HepG2 (cell line): Measurements from ENCODE around the gene ENTHD1. TPM values are rescaled to one million over a fixed set of nuclear protein-coding genes. Genes with fewer than 3 reads are reported as not detected.

Experiments used
- ATAC-seq: fragments of 200-7000 bp; cut with Tn5 transposase; 3 replicates; pipeline ENCODE4 v1.9.1; 2020; ENCODE audit warnings: mild to moderate bottlenecking, moderate library complexity
- BruUV-seq: library from RNA; stranded (reverse); fragments of 400-500 nt; replicated peaks from 2 replicates; lab custom pipeline; 2021; lab: Mats Ljungman, UMichigan
- CTCF ChIA-PET: fragments of 300-600 bp; formaldehyde crosslinking; extraction: SDS; loops from one replicate; lab custom pipeline; 2021; ENCODE audit warnings: low total read pairs, inconsistent platforms, low intra/inter-chr PET ratio; lab: Yijun Ruan, JAX
- POLR2A ChIA-PET: fragments of 350-600 bp; sonication (Branson Sonifier 250); formaldehyde crosslinking; loops from one replicate; lab custom pipeline; 2020; ENCODE audit warnings: antibody characterized with exemption, inconsistent platforms; lab: Yijun Ruan, JAX
- DNase-seq: peaks from one replicate; pipeline ENCODE4 v3.0.0-alpha.2; 2015; ENCODE audit warnings: low spot score
- FAIRE-seq: peaks from 3 replicates; lab custom pipeline; 2011; peaks lifted over from hg19 to GRCh38; lab: Jason Lieb, UNC
- H2AFZ ChIP-seq: one replicate; pipeline ENCODE4 v1.6.1; 2011; ENCODE audit warnings: low read length, inconsistent platforms
- H3K27ac ChIP-seq: fragments of 300-600 bp; 3 replicates; pipeline ENCODE4 v1.8.0; 2011; ENCODE audit warnings: mixed run types, mild to moderate bottlenecking, mixed read lengths, low read length, inconsistent platforms; ENCODE audit not compliant: insufficient read depth; ENCODE audit errors: extremely low read length
- H3K27me3 ChIP-seq, 2 experiments: fragments of 200-600 bp in 1 of 2; 2 replicates in 1 of 2; 3 replicates in 1 of 2; pipeline versions ENCODE4 v1.6.0 to v1.8.0; 2011; ENCODE audit warnings: low read length in 2 of 2, mild to moderate bottlenecking in 2 of 2, moderate library complexity in 2 of 2, inconsistent platforms in 1 of 2; ENCODE audit not compliant: insufficient read depth in 2 of 2, control insufficient read depth in 1 of 2
- H3K36me3 ChIP-seq, 2 experiments: fragments of 200-600 bp in 1 of 2; replicated peaks in 1 of 2; 2 replicates in 1 of 2; 3 replicates in 1 of 2; pipeline versions ENCODE4 v1.5.1 to v1.8.0; 2011; ENCODE audit warnings: low read length in 2 of 2, inconsistent platforms in 1 of 2; ENCODE audit not compliant: insufficient read depth in 2 of 2, control insufficient read depth in 1 of 2
- H3K4me1 ChIP-seq: 2 replicates; pipeline ENCODE4 v1.5.1; 2012; ENCODE audit warnings: low read length, inconsistent platforms; ENCODE audit not compliant: insufficient read depth
- H3K4me2 ChIP-seq: 2 replicates; pipeline ENCODE4 v1.6.0; 2011; ENCODE audit warnings: low read depth, low read length, inconsistent platforms
- H3K4me3 ChIP-seq, 3 experiments: fragments of 200-600 bp in 1 of 3; sonication (generic), shearing (Covaris generic) in 1 of 3; replicated peaks in 1 of 3; 2 replicates each; pipeline ENCODE4 v1.5.1; 2011 to 2016; ENCODE audit warnings: low read length in 3 of 3, inconsistent platforms in 2 of 3, low read depth in 2 of 3, mild to moderate bottlenecking in 2 of 3, control low read depth in 1 of 3, mixed read lengths in 1 of 3; ENCODE audit not compliant: insufficient read depth in 1 of 3
- H3K79me2 ChIP-seq: one replicate; pipeline ENCODE4 v1.6.1; 2011; ENCODE audit warnings: low read length, inconsistent platforms; ENCODE audit not compliant: insufficient read depth
- H3K9ac ChIP-seq: 2 replicates; pipeline ENCODE4 v1.6.0; 2011; ENCODE audit warnings: mild to moderate bottlenecking, low read depth, low read length, inconsistent platforms; ENCODE audit not compliant: insufficient read depth
- H3K9me3 ChIP-seq: 2 replicates; pipeline ENCODE4 v1.5.1; 2012; ENCODE audit warnings: mild to moderate bottlenecking, low read length
- H4K20me1 ChIP-seq: 2 replicates; pipeline ENCODE4 v1.6.0; 2011; ENCODE audit warnings: inconsistent platforms, mild to moderate bottlenecking, low read length, moderate library complexity; ENCODE audit not compliant: insufficient read depth
- EP300 ChIP-seq, 3 experiments: sonication (generic) in 1 of 3; formaldehyde crosslinking in 1 of 3; IDR thresholded peaks; 2 replicates each; pipeline versions ENCODE4 v1.5.1 to v1.6.1; 2011 to 2020; ENCODE audit warnings: low read depth in 2 of 3, low read length in 2 of 3, borderline replicate concordance in 1 of 3, improper control_type of control experiment in 1 of 3, mild to moderate bottlenecking in 1 of 3, missing genetic modification reagents in 1 of 3, moderate library complexity in 1 of 3
- HMGA1 ChIP-seq: sonication (generic); formaldehyde crosslinking; conservative IDR thresholded peaks from 2 replicates; pipeline ENCODE4 v1.4.0; 2020; ENCODE audit warnings: missing genetic modification reagents
- NFYC ChIP-seq: IDR thresholded peaks from 2 replicates; pipeline ENCODE4 v1.6.1; 2016; ENCODE audit warnings: missing genetic modification reagents, missing compliant biosample characterization
- ZEB1 ChIP-seq: IDR thresholded peaks from 2 replicates; pipeline ENCODE4 v1.6.1; 2012; ENCODE audit warnings: mild to moderate bottlenecking, low read depth, inconsistent platforms; ENCODE audit not compliant: insufficient replicate concordance
- WGBS: methylation state at CpG from one replicate; pipeline ENCODE4 v1.1.6; 2017; ENCODE audit warnings: low lambda C conversion rate; 5-methylcytosine and 5-hydroxymethylcytosine counted together
- in situ Hi-C: cut with HindIII; loops from 2 replicates; pipeline ENCODE4 v1.10.0; 2017; ENCODE audit warnings: low pct_unique_long_range_greater_than_20kb; ENCODE audit not compliant: extremely low pct_ligation_motif_present
- intact Hi-C: fragments of 100-400 bp; cut with micrococcal nuclease; formaldehyde crosslinking; loops from one replicate; pipeline ENCODE4 v1.10.0; 2022; ENCODE audit not compliant: unreplicated experiment
- polyA plus RNA-seq, 8 experiments: library from polyadenylated mRNA; depleted of rRNA in 3 of 8; stranded (reverse) in 7 of 8; unstranded in 1 of 8; fragments of >200 nt; fragmentation: Illumina TruSeq in 4 of 8; extraction: Trizol in 4 of 8; gene quantifications; 2 replicates each; pipeline versions ENCODE4 v1.2.1 to v1.2.3, GENCODE V29; 2011 to 2016; ENCODE audit warnings: low read depth in 4 of 8, missing spikeins in 1 of 8, mixed read lengths in 1 of 8; ENCODE audit not compliant: insufficient read depth in 1 of 8
- total RNA-seq, 5 experiments: library from RNA; depleted of rRNA; stranded (reverse); fragments of >200 nt; fragmentation: Illumina TruSeq; extraction: Trizol; gene quantifications; 2 replicates each; pipeline ENCODE4 v1.2.3, GENCODE V29; 2016; ENCODE audit warnings: low read depth in 1 of 5
- TF ChIP-seq, protein P1 (sequence below): sonication (generic); formaldehyde crosslinking; IDR thresholded peaks from 2 replicates; pipeline ENCODE4 v1.4.0; 2020; ENCODE audit warnings: missing genetic modification reagents
- TF ChIP-seq, protein P2 (sequence below): sonication (generic); formaldehyde crosslinking; IDR thresholded peaks from 2 replicates; pipeline ENCODE4 v1.8.0; 2022; ENCODE audit warnings: mild to moderate bottlenecking, missing genetic modification reagents
- TF ChIP-seq, protein P3 (sequence below): sonication (generic); formaldehyde crosslinking; IDR thresholded peaks from 2 replicates; pipeline ENCODE4 v1.4.0; 2020; ENCODE audit warnings: missing genetic modification reagents, borderline replicate concordance

Gene ENTHD1
- total and polyA plus RNA-seq, 2 of the 13 experiments (the other 11 are each of a cell fraction or from before 2014, with no cell fraction given) = not detected

DNA sequence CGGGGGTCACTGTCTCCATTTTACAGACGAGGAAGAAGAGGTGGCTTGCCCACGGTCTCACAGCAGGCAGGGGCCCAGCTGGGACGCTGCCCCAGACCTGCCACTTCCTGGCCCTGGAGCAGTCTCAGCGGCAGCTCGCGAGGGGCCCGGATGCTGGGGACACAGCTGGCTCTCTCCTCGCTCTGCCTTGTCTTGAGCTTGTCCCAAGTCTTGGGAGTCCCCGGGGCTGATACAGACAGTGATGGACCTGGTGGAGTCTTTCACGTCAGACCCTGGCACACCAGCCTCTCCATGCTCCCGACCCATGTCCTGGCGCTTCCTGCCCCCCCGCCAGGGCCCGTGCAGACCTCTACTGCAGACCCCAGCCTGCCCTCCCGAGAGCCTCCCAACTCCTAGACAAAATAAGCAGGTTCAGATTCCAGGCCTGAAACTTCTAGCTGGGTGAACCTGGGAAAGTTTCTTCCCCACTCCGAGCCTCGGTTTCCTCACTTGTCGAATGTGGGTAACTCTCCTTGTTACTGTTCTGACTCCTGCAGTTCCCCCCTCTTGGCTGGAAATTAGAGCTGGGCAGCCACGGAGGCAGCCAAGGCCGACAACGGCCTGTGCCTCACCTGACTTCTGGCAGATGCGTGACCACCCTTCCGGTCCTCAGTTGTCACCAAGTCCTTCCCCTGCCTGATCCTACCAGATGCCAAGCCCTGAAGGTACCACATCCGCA, 177.6 kb downstream of the ENTHD1 start:
- Histone ChIP-seq H3K9ac (no peak overlapping the region), H3K4me1 (peaks cover 8% of the 10 kb centered on the region; the same call in 1 of the 2 replicates), H3K9me3 (no peaks in the 10 kb centered on the region), H3K4me3 (no peak overlapping the region), H3K27ac (no peak overlapping the region), H3K36me3 (no peaks in the 10 kb centered on the region), H4K20me1 (no peaks in the 10 kb centered on the region), H3K4me2 (no peak overlapping the region), H3K27me3 (peaks cover 2 to 60% of the 10 kb centered on the region in 2 experiments; a peak in 4 of 5 replicates), H2AFZ (no peak overlapping the region), H3K79me2 (no peaks in the 10 kb centered on the region)
- ChIA-PET POLR2A (no interaction called here), CTCF (no interaction called here)
- DNase-seq (no peak), ATAC-seq (no peak), FAIRE-seq (no peak)
- intact Hi-C loops (no loop called here), in situ Hi-C loops (loop anchor here (10.0 kb wide), 1 partner anchor 59 kb away; no protein-coding TSS in a partner anchor)
- WGBS = 37% methylated on average over 12 of the region's 25 CpGs
- BruUV-seq = no TSS peak
- TF ChIP-seq, protein P1, sequence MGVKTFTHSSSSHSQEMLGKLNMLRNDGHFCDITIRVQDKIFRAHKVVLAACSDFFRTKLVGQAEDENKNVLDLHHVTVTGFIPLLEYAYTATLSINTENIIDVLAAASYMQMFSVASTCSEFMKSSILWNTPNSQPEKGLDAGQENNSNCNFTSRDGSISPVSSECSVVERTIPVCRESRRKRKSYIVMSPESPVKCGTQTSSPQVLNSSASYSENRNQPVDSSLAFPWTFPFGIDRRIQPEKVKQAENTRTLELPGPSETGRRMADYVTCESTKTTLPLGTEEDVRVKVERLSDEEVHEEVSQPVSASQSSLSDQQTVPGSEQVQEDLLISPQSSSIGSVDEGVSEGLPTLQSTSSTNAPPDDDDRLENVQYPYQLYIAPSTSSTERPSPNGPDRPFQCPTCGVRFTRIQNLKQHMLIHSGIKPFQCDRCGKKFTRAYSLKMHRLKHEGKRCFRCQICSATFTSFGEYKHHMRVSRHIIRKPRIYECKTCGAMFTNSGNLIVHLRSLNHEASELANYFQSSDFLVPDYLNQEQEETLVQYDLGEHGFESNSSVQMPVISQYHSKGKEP = no peak
- TF ChIP-seq EP300 (IDR thresholded peaks at IDR 0.05; ENCODE audit: low read depth in 2 of 2, low read length in 2 of 2) (no peak), EP300 (CRISPR knock-in tag; IDR thresholded peaks at IDR 0.05; ENCODE audit: borderline replicate concordance) (no peak), NFYC (CRISPR knock-in tag) (no peak), HMGA1 (no peak), ZEB1 (no peak)
- TF ChIP-seq, protein P2, sequence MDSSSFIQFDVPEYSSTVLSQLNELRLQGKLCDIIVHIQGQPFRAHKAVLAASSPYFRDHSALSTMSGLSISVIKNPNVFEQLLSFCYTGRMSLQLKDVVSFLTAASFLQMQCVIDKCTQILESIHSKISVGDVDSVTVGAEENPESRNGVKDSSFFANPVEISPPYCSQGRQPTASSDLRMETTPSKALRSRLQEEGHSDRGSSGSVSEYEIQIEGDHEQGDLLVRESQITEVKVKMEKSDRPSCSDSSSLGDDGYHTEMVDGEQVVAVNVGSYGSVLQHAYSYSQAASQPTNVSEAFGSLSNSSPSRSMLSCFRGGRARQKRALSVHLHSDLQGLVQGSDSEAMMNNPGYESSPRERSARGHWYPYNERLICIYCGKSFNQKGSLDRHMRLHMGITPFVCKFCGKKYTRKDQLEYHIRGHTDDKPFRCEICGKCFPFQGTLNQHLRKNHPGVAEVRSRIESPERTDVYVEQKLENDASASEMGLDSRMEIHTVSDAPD (CRISPR knock-in tag) = no peak
- TF ChIP-seq, protein P3, sequence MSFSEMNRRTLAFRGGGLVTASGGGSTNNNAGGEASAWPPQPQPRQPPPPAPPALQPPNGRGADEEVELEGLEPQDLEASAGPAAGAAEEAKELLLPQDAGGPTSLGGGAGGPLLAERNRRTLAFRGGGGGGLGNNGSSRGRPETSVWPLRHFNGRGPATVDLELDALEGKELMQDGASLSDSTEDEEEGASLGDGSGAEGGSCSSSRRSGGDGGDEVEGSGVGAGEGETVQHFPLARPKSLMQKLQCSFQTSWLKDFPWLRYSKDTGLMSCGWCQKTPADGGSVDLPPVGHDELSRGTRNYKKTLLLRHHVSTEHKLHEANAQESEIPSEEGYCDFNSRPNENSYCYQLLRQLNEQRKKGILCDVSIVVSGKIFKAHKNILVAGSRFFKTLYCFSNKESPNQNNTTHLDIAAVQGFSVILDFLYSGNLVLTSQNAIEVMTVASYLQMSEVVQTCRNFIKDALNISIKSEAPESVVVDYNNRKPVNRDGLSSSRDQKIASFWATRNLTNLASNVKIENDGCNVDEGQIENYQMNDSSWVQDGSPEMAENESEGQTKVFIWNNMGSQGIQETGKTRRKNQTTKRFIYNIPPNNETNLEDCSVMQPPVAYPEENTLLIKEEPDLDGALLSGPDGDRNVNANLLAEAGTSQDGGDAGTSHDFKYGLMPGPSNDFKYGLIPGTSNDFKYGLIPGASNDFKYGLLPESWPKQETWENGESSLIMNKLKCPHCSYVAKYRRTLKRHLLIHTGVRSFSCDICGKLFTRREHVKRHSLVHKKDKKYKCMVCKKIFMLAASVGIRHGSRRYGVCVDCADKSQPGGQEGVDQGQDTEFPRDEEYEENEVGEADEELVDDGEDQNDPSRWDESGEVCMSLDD (CRISPR knock-in tag) = no peak
